ENCODE data around the gene CTTNBP2.

DNA sequence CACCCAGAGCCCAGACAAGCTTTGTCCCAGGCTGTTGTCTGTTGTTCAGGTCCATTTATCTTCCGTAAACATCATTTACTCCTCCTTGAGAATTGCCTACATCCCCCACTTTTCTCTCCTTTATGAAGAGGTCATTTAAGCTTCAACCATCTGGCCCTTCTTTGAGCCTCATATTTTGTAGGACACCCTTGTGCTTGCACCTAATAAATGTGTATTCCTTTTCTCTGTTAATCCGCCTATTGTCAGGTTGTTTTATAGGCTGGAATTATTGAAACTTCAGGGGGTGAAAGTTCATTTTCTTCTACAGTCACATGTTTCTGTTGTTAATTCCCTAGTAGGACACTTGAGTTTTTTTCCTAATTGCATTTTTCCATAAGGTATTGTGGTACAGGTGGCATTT, 19.6 kb upstream of the CTTNBP2 start:
- TF ChIP-seq, protein P1, sequence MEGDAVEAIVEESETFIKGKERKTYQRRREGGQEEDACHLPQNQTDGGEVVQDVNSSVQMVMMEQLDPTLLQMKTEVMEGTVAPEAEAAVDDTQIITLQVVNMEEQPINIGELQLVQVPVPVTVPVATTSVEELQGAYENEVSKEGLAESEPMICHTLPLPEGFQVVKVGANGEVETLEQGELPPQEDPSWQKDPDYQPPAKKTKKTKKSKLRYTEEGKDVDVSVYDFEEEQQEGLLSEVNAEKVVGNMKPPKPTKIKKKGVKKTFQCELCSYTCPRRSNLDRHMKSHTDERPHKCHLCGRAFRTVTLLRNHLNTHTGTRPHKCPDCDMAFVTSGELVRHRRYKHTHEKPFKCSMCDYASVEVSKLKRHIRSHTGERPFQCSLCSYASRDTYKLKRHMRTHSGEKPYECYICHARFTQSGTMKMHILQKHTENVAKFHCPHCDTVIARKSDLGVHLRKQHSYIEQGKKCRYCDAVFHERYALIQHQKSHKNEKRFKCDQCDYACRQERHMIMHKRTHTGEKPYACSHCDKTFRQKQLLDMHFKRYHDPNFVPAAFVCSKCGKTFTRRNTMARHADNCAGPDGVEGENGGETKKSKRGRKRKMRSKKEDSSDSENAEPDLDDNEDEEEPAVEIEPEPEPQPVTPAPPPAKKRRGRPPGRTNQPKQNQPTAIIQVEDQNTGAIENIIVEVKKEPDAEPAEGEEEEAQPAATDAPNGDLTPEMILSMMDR (conservative IDR thresholded peaks at IDR 0.05 in 1 of 2, IDR thresholded peaks at IDR 0.05 in 1 of 2; ENCODE audit: low read depth in 1 of 2, low read length in 2 of 2), result no peak
- TF ChIP-seq EZH2 (IDR thresholded peaks at IDR 0.05; ENCODE audit: low read length, missing control alignments), result no peak

Measured in fibroblast of lung (primary cell).